H9 (cell line): ENCODE data around the gene THSD7A. TPM values are rescaled to one million over a fixed set of nuclear protein-coding genes. Genes with fewer than 3 reads are reported as not detected.

Experiments used
- DNase-seq: peaks from one replicate; pipeline ENCODE4 v3.0.0-alpha.2; 2017
- H2AFZ ChIP-seq: one replicate; pipeline ENCODE4 v1.6.1; 2013; ENCODE audit warnings: mild to moderate bottlenecking, low read length, control low read depth, moderate library complexity
- H2AK5ac ChIP-seq: 2 replicates; pipeline ENCODE4 v1.6.1; 2013; ENCODE audit warnings: low read length, control low read depth, mixed read lengths; ENCODE audit not compliant: insufficient read length
- H2BK120ac ChIP-seq: one replicate; pipeline ENCODE4 v1.6.1; 2013; ENCODE audit warnings: low read depth, mild to moderate bottlenecking, low read length, control low read depth, inconsistent platforms; ENCODE audit not compliant: poor library complexity, severe bottlenecking
- H2BK12ac ChIP-seq: 2 replicates; pipeline ENCODE4 v1.6.1; 2013; ENCODE audit warnings: low read length, control low read depth, mixed read lengths, low read depth; ENCODE audit not compliant: insufficient read length
- H2BK15ac ChIP-seq: 2 replicates; pipeline ENCODE4 v1.6.1; 2013; ENCODE audit warnings: low read depth, low read length, control low read depth
- H2BK20ac ChIP-seq: one replicate; pipeline ENCODE4 v1.6.1; 2013; ENCODE audit warnings: low read depth, mild to moderate bottlenecking, low read length, control low read depth, inconsistent platforms; ENCODE audit not compliant: poor library complexity, severe bottlenecking
- H2BK5ac ChIP-seq: 2 replicates; pipeline ENCODE4 v1.6.1; 2013; ENCODE audit warnings: low read length, control low read depth, mixed read lengths; ENCODE audit not compliant: insufficient read length
- H3K14ac ChIP-seq: 2 replicates; pipeline ENCODE4 v1.6.1; 2013; ENCODE audit warnings: low read length, control low read depth; ENCODE audit not compliant: insufficient read depth
- H3K18ac ChIP-seq: 2 replicates; pipeline ENCODE4 v1.6.1; 2013; ENCODE audit warnings: low read depth, mild to moderate bottlenecking, mixed read lengths, low read length, control low read depth; ENCODE audit not compliant: insufficient read length
- H3K23ac ChIP-seq: 2 replicates; pipeline ENCODE4 v1.6.1; 2013; ENCODE audit warnings: low read length, control low read depth, mixed read lengths, low read depth; ENCODE audit not compliant: insufficient read length
- H3K23me2 ChIP-seq: 2 replicates; pipeline ENCODE4 v1.6.1; 2013; ENCODE audit warnings: low read depth, mild to moderate bottlenecking, mixed read lengths, low read length, control low read depth; ENCODE audit not compliant: insufficient read length, poor library complexity, severe bottlenecking
- H3K27ac ChIP-seq: 2 replicates; pipeline ENCODE4 v1.5.1; 2013; ENCODE audit warnings: low read length, control low read depth, mixed read lengths, low read depth; ENCODE audit not compliant: insufficient read length
- H3K27me3 ChIP-seq: 2 replicates; pipeline ENCODE4 v1.6.1; 2013; ENCODE audit warnings: low read length, control low read depth, inconsistent platforms; ENCODE audit not compliant: insufficient read depth
- H3K4ac ChIP-seq: 2 replicates; pipeline ENCODE4 v1.6.1; 2013; ENCODE audit warnings: low read depth, mild to moderate bottlenecking, control low read depth, inconsistent platforms, low read length, moderate library complexity
- H3K4me1 ChIP-seq: 2 replicates; pipeline ENCODE4 v1.6.1; 2013; ENCODE audit warnings: low read length, control low read depth, inconsistent platforms; ENCODE audit not compliant: insufficient read depth
- H3K4me2 ChIP-seq: 2 replicates; pipeline ENCODE4 v1.6.1; 2013; ENCODE audit warnings: low read length, control low read depth, mixed read lengths; ENCODE audit not compliant: insufficient read length, insufficient read depth
- H3K56ac ChIP-seq: 2 replicates; pipeline ENCODE4 v1.6.1; 2013; ENCODE audit warnings: low read depth, mild to moderate bottlenecking, mixed read lengths, low read length, control low read depth; ENCODE audit not compliant: insufficient read length
- H3K79me1 ChIP-seq: 2 replicates; pipeline ENCODE4 v1.6.1; 2013; ENCODE audit warnings: low read depth, mild to moderate bottlenecking, moderate library complexity, low read length, control low read depth, inconsistent platforms; ENCODE audit not compliant: insufficient read depth, poor library complexity, severe bottlenecking
- H3K79me2 ChIP-seq: 2 replicates; pipeline ENCODE4 v1.6.1; 2013; ENCODE audit warnings: low read length, control low read depth, inconsistent platforms; ENCODE audit not compliant: insufficient read depth
- H3K9ac ChIP-seq: 2 replicates; pipeline ENCODE4 v1.6.1; 2013; ENCODE audit warnings: low read length, control low read depth, mixed read lengths; ENCODE audit not compliant: insufficient read length; ENCODE audit errors: extremely low read depth
- H3K9me3 ChIP-seq: one replicate; pipeline ENCODE4 v1.6.1; 2013; ENCODE audit warnings: low read depth, low read length, inconsistent platforms; ENCODE audit not compliant: control insufficient read depth
- H3T11ph ChIP-seq: one replicate; pipeline ENCODE4 v1.6.1; 2013; ENCODE audit warnings: mild to moderate bottlenecking, low read length, control low read depth, inconsistent platforms
- H4K20me1 ChIP-seq: one replicate; pipeline ENCODE4 v1.6.1; 2013; ENCODE audit not compliant: control insufficient read depth, insufficient read length, insufficient read depth
- H4K5ac ChIP-seq: 2 replicates; pipeline ENCODE4 v1.6.1; 2013; ENCODE audit warnings: low read depth, mild to moderate bottlenecking, mixed read lengths, low read length, control low read depth; ENCODE audit not compliant: insufficient read length
- H4K8ac ChIP-seq: replicated peaks from 2 replicates; pipeline ENCODE4 v1.6.1; 2013; ENCODE audit warnings: low read length, control low read depth, mixed read lengths, low read depth; ENCODE audit not compliant: insufficient read length
- H4K91ac ChIP-seq: 2 replicates; pipeline ENCODE4 v1.6.1; 2013; ENCODE audit warnings: low read depth, mild to moderate bottlenecking, moderate library complexity, mixed read lengths, low read length, control low read depth; ENCODE audit not compliant: insufficient read length
- H3K27ac Mint-ChIP-seq, 3 experiments: 2 replicates in 2 of 3; 3 replicates in 1 of 3; pipeline ENCODE4 v1.8.0; 2020 to 2021; ENCODE audit warnings: mixed read lengths in 3 of 3, mild to moderate bottlenecking in 1 of 3, moderate library complexity in 1 of 3
- H3K27me3 Mint-ChIP-seq: 2 replicates; pipeline ENCODE4 v1.8.0; 2021; ENCODE audit warnings: low read depth, mild to moderate bottlenecking, moderate library complexity, mixed read lengths
- H3K36me3 Mint-ChIP-seq, 3 experiments: 2 replicates in 2 of 3; 3 replicates in 1 of 3; pipeline ENCODE4 v1.8.0; 2020 to 2021; ENCODE audit warnings: low read depth in 3 of 3, mixed read lengths in 3 of 3; ENCODE audit not compliant: insufficient read depth in 1 of 3
- H3K4me1 Mint-ChIP-seq, 2 experiments: 2 replicates each; pipeline ENCODE4 v1.8.0; 2020; ENCODE audit warnings: mixed read lengths in 2 of 2
- H3K4me3 Mint-ChIP-seq, 2 experiments: 2 replicates in 1 of 2; 3 replicates in 1 of 2; pipeline ENCODE4 v1.8.0; 2020 to 2021; ENCODE audit warnings: mild to moderate bottlenecking in 2 of 2, mixed read lengths in 2 of 2, moderate library complexity in 1 of 2
- H3K9me3 Mint-ChIP-seq, 2 experiments: 2 replicates in 1 of 2; 3 replicates in 1 of 2; pipeline ENCODE4 v1.8.0; 2020; ENCODE audit warnings: mild to moderate bottlenecking in 2 of 2, mixed read lengths in 2 of 2, moderate library complexity in 1 of 2
- CTCF ChIP-seq: fragments of 200-600 bp; sonication (generic); conservative IDR thresholded peaks from 3 replicates; pipeline ENCODE4 v1.8.0; 2021; ENCODE audit warnings: antibody characterized with exemption, mild to moderate bottlenecking
- WGBS: extraction: QIAGEN DNeasy Blood & Tissue Kit; methylation state at CpG from one replicate; pipeline ENCODE4 v1.1.7; 2013; ENCODE audit warnings: missing lambda C conversion rate, low lambda C conversion rate, mixed read lengths; ENCODE audit not compliant: insufficient read length; ENCODE audit errors: extremely low coverage; 5-methylcytosine and 5-hydroxymethylcytosine counted together
- total RNA-seq: library from RNA; stranded (reverse); gene quantifications from 2 replicates; pipeline ENCODE4 v1.2.1, GENCODE V29; 2021

The THSD7A gene
- total RNA-seq, 1 experiment from 2014 or later = 0.42 TPM

GRCh38 chr7:11642841-11643240 is 189.2 kb downstream of the THSD7A start:
- Histone ChIP-seq H3K4me2 (no peak overlapping the region), H3K4me1 (no peaks in the 10 kb centered on the region), H4K91ac (no peak overlapping the region), H2BK120ac (no peak overlapping the region), H4K20me1 (no peaks in the 10 kb centered on the region), H3K9ac (no peak overlapping the region), H3K23me2 (no peaks in the 10 kb centered on the region), H2BK5ac (no peak overlapping the region), H3K27ac (no peak overlapping the region), H2BK12ac (no peak overlapping the region), H4K8ac (no peak overlapping the region), H2BK20ac (no peak overlapping the region), H3K14ac (no peak overlapping the region), H2BK15ac (no peak overlapping the region), H3K27me3 (no peaks in the 10 kb centered on the region), H3K4ac (no peak overlapping the region), H2AK5ac (no peak overlapping the region), H3K56ac (no peak overlapping the region), H3T11ph (no peak overlapping the region), H3K79me2 (no peaks in the 10 kb centered on the region), H3K79me1 (no peaks in the 10 kb centered on the region), H3K9me3 (no peaks in the 10 kb centered on the region), H2AFZ (no peak overlapping the region), H3K18ac (no peak overlapping the region), H4K5ac (no peak overlapping the region), H3K23ac (no peak overlapping the region)
- H3K36me3 Mint-ChIP-seq = no peaks in the 10 kb centered on the region
- no peak overlapping the region for H3K4me3 Mint-ChIP-seq
- no CpG with 5 or more reads among the region's 2 CpGs for WGBS
- no peak for TF ChIP-seq CTCF
- no peaks in the 10 kb centered on the region for H3K27me3 Mint-ChIP-seq
- H3K4me1 Mint-ChIP-seq = no peaks in the 10 kb centered on the region
- DNase-seq = no peak
- no peaks in the 10 kb centered on the region for H3K9me3 Mint-ChIP-seq
- no peak overlapping the region for H3K27ac Mint-ChIP-seq
